ENCODE results near the gene KCNIP1.

The KCNIP1 gene

DNA sequence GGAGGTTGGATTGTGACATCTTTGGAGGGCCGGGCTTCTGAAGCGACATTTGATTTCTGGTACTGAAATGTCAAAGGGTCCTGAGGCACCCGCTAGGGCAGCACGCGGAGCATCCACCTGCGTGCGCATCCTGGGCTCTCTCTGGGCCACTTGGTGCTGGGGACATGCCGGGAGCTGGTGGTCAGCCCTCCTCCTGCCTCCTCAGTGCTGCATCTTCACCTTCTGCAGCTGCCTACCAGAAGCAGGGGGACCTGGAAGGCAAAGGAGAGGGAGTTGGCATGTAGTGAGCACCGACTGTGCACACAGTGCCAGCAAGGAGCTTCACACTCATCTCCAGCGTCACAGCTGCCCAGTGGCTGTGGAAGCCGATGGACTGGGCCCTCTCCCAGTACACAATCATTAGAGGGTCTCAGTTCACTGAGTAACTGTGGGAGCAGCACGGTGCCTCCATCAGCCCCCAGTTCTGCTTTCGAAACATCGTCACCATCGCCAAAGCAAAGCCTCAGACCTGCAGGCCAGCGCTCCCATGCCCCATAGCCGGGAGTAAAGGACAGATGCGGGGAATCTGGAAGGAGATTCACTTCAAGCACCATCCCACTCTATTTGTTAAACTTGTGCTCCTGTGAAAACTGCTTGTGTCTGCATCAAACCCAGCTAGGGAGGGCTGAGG is 138.4 kb downstream of the KCNIP1 start:
- no peak for DNase-seq (ENCODE audit: low read depth, low spot score)

DNA sequence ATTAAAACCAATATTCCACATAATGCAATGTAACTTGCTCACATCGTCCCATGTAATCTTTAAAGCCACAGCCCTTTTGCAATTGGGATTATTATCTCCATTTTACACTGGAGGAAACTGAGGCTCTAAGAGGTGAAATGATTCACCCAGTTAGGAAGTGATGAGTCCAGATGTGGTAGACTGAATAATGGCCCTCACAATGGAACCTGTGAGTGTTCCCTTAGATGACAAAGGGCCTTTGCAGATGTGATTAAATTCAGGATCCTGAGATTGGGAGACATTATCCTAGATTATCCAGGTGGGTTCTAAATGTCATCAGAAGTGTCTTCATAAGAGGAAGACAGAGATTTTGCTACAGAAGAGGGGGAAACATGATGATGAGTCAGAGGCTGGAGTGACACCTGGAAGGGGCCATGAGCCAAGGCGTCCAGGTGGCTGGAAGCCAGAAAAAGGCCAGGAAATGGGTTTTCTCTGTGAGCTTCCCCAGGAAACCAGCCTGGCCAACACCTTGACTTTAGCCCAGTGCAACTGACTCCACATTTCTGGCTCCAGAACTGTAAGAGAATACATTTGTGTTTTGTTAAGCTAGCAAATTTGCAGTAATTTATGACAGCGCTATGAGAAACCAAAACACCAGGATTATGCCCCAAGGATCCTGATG is 139.1 kb downstream of the KCNIP1 start:
- DNase-seq (ENCODE audit: low read depth, low spot score), result no peak

DNA sequence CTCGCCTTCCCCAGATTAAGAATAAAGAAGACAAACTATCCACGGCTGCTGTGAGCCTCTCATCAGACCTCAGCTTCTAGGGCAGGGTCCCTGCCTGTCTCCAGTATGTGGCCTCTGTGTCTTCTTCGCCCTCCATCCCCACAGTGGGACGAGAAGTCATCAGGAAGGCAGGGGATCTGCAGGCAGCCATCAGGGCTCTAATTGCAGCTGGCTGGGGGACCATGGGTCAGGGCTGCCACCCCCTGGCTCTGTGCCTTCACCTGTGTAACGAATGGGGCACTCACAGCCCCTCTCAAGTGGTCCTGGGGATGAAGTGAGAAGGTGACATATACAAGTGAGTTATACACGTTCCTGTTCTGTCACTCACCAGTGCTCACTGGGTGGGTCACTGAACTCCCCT is 139.8 kb downstream of the KCNIP1 start:
- DNase-seq (ENCODE audit: low read depth, low spot score), result no peak

DNA sequence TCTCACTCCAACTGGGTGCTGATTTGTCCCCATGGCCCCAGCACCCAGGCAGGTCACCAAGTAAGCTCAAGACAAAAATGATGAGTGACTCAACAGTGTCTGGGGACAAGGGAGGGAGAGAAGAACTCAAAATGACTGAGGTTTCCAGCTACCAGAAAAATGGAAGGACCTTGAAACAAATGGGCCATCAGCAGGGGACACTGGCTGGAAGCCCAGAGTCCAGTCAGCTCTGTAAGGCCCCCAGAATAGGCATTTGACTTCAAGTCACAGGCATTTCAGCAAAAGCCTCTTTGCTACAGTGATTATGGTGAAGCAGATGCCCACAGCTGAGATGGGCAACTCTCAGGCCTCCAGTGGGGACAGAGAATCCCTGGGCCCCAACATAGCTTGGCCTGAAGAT is 140.7 kb downstream of the KCNIP1 start:
- DNase-seq (ENCODE audit: low read depth, low spot score), result no peak

DNA sequence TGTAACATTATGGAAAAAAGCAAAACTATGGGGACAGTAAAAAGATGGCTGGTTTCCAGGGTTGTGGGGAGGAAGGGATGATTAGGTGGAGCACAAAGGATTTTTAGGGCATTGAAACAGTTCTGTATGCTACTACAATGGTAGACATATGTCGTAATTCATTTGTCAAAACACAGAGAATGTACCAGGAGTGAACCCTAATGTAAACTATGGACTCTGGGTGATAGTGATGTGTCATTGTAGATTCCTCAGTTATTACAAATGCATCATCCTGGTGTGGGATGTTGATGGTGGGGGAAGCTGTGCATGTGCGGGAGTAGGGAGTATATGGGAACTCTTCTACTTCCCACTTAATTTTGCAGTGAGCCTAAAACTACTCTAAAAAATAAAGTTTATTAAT is 144.7 kb downstream of the KCNIP1 start:
- DNase-seq (ENCODE audit: low read depth, low spot score), result no peak

DNA sequence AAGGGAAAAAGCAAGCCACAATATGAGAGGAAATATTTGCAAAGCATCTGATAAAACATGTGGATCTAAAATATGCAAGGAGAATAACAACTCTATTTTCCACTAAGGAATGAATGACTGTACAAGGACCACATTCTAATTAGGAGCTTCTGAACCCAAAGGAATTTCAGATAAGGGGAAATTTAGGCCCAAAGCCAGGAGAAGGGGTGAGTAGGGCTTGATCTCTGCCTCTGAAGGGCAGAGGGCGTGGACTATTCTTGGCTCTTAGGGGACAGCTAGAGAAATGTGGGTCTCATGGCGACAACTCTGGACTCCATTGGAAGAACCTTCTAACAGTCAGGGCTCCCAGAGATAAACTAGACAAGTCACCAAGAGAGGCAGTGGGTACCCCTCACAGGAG is 147.0 kb downstream of the KCNIP1 start:
- DNase-seq (ENCODE audit: low read depth, low spot score), result no peak

DNA sequence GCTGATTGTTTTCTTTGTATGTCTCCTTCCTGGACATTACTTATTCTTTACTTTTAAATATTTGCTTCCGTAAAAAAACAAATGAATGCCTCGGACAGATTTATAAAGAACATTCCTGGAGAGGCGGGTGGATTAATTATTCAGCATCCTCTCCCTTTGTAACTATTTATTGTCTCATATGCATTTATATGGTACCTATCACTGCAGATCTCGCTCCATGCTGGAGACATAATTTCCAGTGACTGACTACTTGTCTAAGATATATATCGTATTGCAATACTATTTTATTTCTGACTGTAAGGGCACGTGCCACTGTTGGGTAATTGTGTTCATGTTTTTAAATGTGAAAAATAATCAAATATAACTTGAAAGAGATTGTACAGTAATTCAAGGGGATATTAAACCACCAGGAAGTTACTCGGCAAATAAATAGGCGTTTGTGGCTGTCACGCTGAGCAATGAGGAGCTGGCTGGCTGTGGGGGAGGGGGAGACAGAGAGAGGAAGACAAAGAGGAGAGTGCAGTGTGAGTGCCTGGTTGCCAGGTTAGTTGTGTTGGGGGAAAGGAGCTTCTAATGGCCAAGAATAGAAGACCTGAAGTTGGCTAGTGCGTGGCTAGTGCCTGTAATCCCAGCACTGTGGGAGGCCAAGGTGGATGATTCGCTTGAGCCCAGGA is 147.9 kb downstream of the KCNIP1 start:
- DNase-seq (ENCODE audit: low read depth, low spot score), result no peak

DNA sequence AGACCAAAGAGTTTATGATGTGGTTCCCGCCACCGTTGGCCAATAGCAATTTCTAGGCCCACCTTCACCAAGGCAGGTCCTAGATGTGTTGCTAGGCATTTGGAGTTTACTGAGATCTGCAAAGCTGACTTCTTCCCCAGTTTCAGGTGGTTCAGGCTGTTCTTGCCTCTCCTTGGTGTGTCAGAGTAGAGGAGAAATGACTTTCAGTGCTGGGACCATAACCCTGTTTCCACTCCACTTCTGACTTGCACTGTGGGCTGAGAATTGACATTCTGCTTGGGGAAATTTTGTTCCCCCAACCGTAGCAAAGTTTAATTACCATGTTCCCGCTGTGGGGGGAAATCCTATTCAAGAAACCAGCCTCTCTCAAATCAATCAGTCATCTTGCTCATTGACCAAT is 151.7 kb downstream of the KCNIP1 start:
- DNase-seq (ENCODE audit: low read depth, low spot score), result no peak

DNA sequence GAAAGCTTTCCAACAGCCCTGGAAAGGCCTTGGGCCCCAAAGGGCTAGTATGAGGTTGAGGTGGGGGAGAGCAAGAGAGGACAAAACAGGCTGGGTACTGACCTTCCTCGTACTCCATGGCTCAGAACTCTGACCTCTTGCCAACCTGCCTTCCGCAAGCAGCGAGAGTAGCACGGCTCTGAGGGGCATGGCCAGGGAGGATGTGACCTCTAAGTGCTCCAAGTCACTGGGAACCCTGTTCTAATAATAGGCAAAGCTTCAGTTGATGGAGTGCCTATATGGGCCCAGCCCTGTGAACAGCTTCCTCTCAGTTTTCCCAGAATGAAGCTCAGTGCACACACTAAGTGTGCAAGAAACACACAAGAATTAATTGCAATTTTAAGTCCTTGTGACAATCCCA is 152.1 kb downstream of the KCNIP1 start:
- DNase-seq (ENCODE audit: low read depth, low spot score), result no peak

DNA sequence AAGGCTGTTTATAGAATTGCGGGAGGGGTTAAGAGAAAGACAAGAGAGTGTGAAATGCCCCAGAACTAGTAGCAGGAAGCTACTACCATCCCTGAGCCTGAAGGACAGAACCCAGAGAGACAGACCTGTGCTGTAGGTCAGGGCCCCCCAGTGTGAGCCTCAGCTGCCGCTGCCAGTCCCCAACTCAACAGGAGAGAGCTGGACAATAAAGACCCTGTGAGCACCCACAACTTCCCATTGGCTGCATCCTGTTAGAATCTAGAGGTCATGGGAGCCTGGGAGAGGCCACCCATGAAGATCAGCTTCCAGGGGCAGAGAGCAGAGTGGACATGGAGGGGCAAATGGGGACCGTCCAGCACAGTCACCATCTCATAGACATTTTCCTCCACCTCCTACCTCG is 152.5 kb downstream of the KCNIP1 start:
- DNase-seq (ENCODE audit: low read depth, low spot score), result no peak

DNA sequence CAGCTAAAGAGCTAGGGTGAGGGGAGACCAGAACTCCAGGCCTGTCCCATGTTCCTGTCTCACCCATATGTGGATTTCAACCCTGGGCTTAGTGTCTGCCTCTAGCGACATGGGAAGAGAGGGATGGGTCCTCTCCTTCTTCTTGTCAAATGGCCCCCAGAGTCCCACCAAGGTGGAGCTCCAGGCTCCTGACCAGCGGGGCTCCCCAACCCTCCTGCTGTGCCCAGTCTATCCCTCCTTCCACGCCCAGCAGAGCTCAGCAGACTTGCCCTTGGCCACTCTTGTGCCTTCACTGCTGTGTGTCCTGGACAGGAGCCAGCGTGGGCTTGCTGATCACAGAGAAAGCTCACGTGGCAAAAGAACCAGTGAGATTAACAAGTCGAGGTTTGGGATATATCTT is 156.7 kb downstream of the KCNIP1 start:
- no peak for DNase-seq (ENCODE audit: low read depth, low spot score)

DNA sequence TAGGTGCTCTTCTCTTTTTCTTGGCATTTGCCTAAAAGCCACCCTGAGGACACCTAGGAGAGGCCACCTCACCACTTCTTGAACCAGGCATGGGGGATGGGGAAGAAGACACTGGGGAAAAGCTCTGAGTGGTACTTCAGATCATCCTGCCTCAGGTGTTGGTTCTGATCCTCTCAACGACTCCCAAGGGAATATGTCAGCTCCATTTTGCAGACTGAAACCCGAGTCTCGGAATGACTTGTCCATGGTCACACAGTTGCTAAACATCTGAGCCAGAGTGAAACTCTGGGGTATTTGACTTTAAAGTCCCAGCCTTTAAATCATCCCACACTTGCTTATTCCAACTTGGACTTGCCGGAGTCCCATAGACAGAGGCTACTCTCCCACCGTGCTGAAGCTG is 159.1 kb downstream of the KCNIP1 start:
- DNase-seq (ENCODE audit: low read depth, low spot score), result no peak

DNA sequence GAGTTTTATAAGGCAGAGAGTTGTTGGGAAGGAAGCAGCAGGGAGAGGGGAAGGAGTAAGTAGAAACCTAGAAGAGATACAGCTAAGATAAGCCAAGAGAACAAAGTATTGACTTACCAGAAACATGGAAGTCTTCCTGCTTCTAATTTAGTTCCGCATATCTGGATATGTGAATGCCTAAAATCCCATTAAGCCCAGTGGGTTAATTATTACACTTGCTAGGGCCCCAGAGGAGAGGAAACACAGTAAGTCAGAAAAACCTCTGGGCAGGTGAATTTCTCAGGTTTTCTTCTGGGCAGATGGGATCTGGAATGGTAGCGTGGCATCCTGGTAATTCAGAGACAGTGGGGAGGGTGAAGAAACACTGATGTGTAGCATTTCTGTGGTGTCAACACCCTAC is 175.0 kb downstream of the KCNIP1 start:
- no peak for DNase-seq (ENCODE audit: low read depth, low spot score)

DNA sequence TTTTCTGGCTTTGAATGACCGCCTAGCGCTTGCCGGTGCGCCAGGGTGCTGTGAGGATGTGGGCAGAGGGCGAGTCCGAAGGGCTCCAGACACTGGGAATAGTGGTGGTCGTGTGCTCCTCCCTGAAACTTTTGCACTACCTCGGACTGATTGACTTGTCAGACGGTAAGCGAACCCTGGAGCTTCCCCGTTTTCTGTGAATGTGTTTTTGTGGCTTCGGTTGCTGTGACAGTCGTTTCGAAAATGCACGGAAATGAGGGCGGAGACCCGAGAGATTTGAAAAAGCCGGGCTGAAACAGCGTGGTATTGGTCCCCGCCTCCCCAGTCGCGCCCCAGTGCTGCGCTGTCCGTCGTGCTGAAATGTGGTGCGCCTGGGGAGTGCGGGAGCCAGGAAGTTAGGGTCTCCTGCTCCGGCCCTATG is 177.2 kb downstream of the KCNIP1 start:
- DNase-seq (ENCODE audit: low read depth, low spot score), result no peak

DNA sequence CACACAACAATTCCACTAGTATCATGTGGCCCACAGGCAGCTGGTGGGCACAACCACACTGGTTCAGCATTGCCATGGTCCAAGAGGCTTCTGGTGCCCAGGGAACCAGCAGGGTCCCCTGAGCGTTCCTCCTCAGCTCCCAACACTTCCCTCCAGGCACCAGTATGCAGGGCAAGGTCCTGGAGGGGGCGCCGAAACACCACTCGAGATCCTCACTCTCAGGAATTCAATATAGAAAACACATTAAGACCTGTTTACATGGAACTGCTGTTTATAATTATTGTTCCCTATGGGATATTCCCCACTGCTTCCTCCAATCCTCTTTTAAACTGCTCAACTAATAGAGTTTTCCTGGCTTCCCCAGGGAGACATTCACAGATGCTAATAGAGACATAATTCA is 187.8 kb downstream of the KCNIP1 start:
- DNase-seq (ENCODE audit: low read depth, low spot score), result no peak

DNA sequence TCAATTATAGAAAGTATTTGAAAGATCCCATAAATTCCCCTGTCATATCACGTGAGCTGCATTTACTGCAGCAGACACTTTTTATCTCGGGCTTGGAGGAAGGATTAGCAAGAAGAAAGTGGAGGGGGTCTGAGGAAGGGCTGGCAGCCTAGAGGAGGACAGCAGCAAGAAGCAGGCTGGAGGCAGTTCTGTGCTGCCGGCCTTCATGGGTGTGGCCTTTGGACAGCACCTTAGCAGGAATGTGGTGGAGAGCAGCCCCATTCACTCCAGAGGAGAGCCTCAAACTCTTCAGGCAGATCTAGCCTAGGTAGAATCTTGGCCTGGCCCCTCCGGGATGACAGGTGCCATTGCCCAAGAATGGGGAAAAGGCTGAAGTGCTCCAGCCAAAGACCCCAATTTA is 189.9 kb downstream of the KCNIP1 start:
- no peak for DNase-seq (ENCODE audit: low read depth, low spot score)

DNA sequence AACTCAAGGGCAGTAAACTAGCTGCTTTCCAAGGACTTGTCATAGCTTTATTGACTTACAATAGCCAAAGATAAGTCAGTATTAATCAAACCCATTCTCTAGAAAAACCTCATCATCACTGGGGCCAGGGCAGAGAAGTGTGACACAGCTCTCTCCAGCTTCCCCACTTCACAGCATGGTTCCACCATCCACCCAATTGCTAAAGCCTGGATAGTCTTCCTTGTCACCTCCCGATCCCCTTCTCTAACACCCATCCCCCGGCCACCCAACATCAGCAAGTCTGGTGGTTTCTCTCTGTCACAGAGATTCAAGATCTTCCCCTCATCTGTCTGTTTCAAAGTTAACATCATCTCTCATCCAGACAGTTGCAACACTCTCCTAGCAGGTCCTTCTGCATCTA is 191.1 kb downstream of the KCNIP1 start:
- DNase-seq (ENCODE audit: low read depth, low spot score), result no peak

DNA sequence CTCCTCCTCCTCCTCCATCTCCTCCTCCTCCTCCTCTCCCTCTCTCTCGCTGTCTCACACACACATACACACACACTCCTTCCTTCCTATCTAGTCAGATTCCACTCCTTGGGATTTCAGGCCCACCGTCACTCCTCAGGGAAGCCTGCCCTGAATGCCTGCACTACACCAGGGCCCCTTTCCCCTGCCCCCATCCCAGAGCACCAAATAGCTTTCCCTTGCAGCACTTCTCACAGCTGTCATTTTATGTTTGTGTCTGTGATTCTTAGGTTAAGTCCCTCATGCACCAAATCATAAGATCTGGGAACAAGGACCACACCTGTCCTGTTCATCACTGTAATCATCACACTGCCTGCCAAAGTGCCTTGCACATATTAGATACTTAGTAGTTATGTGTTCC is 193.2 kb downstream of the KCNIP1 start:
- DNase-seq (ENCODE audit: low read depth, low spot score), result no peak

DNA sequence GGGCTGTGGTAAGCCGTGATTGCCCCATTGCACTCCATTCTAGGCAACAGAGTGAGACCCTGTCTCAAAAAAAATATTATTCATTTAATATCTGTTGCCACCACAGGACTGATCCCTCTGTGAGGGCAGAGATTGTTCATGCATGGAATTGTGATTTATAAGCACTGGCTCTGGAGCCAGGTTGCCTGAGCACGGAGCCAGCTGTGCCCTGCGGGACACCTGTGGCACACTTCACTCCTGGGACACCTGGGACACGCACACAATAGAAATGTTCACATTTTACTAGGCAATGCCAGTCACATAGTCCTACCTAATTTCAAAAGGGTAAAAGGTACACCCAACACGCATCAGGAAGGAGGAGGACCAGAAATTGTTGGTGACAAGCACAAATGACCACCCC is 196.7 kb downstream of the KCNIP1 start:
- DNase-seq (ENCODE audit: low read depth, low spot score), result no peak

DNA sequence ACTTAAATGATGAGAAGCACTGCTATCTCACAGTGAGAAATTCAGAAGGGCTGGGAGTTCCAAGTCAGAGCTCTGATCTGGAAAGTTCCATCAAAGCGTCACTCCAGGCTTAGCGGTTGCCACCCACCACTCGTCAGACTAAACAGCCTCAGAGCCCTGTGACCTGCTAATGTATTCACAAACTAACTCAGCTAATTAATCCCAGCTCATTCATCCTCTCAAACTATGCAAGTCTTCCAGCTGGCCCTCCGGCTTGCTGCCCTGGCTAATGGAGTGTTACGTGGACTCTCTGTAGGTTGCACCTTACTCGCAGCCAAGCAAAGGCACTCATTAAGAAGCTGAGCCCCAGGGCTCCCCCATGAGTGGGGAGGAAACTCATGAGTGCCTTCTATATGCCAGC is 197.5 kb downstream of the KCNIP1 start:
- DNase-seq (ENCODE audit: low read depth, low spot score), result no peak

DNA sequence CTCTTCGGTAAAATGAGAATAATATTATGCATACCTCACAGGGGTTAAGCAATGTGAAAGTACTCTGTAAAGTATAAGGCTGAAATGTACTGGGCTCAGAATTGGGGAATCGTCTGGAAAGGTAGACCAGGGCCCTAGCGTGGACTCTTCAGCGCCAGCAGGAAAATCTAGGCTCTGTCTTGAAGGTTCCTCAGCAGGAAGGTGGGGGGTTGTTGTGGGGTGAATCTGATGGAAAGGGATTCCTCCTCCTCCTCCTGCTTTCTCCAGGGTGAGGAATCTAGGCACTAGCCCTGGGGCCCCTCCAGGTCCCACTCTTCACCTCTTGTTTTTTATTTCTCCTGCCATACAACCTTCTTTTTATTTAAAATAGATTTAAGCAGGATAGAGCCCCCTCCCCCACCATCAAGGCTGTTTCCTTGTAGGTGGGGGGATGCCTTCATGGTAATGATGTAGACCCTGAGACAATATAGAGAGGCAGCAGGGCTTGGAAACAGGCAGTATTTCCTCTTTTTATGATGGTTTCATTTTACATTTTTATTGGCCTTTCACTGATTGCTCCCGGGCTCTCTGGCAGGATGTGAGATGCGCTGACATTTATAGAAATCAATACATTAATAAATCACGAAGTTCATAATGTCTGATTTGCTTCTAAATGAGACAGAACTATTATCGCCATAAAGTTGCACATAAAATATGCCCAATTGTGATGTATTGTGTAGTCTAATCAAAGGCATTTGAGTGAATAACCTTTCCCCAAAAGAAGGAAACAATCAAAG is 200.8 kb downstream of the KCNIP1 start:
- no peak for DNase-seq (ENCODE audit: low read depth, low spot score)

DNA sequence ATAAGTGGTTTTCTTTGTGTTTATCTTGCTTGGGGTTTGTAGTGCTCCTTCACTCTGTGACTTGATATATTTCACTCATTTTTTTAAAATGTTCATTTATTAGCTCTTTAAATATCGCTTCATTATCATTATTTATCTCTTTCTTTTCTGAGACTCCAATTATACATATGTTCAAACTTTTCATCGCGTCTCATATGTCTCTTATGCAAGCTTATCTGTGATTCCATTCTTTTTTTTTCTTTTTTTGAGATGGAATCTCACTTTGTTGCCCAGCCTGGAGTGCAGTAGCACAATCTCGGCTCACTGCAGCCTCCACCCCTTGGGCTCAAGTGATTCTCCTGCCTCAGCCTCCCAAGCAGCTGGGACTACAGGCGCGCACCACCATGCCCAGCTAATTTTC is 205.8 kb downstream of the KCNIP1 start:
- no peak for DNase-seq (ENCODE audit: low read depth, low spot score)

Data from iPS DF 19.7 (cell line).